ENCODE results near the gene THADA.

GRCh38 chr2:43605851-43606250 lies 10.0 kb upstream of the THADA start:
- TF ChIP-seq CTCF (IDR thresholded peaks at IDR 0.05; ENCODE audit: low read depth, low read length) (no peak), EZH2phosphoT487 (IDR thresholded peaks at IDR 0.05; ENCODE audit: low read depth) (no peak)
